CD14-positive monocyte (primary cell): Measurements from ENCODE around the gene F2R. TPM values are rescaled to one million over a fixed set of nuclear protein-coding genes. Genes with fewer than 3 reads are reported as not detected.

Experiments used
- DNase-seq, 3 donors: peaks; one replicate each; pipeline ENCODE4 v3.0.0-alpha.2; 2011 to 2022
- H2AFZ ChIP-seq: 2 replicates; pipeline ENCODE4 v1.6.0; 2012; ENCODE audit warnings: mild to moderate bottlenecking, low read depth, low read length, inconsistent platforms; ENCODE audit not compliant: insufficient read depth, poor library complexity, severe bottlenecking
- H3K27ac ChIP-seq, 2 donors: 1 replicate in 1 of 2; 2 replicates in 1 of 2; pipeline ENCODE4 v1.5.1; 2012 to 2013; ENCODE audit warnings: low read length in 2 of 2, control low read depth in 1 of 2, inconsistent platforms in 1 of 2, low read depth in 1 of 2, mild to moderate bottlenecking in 1 of 2
- H3K27me3 ChIP-seq, 2 donors: one replicate each; pipeline versions ENCODE4 v1.6.0 to v1.6.1; 2011 to 2013; ENCODE audit warnings: low read length in 2 of 2; ENCODE audit not compliant: control insufficient read depth in 2 of 2, insufficient read depth in 2 of 2
- H3K36me3 ChIP-seq, 2 donors: replicated peaks in 1 of 2; 1 replicate in 1 of 2; 2 replicates in 1 of 2; pipeline versions ENCODE4 v1.5.1 to v1.6.1; 2012 to 2013; ENCODE audit warnings: low read length in 2 of 2, control low read depth in 1 of 2, inconsistent platforms in 1 of 2, mild to moderate bottlenecking in 1 of 2; ENCODE audit not compliant: insufficient read depth in 2 of 2, control insufficient read depth in 1 of 2
- H3K4me1 ChIP-seq, 2 donors: 1 replicate in 1 of 2; 2 replicates in 1 of 2; pipeline versions ENCODE4 v1.5.1 to v1.6.1; 2012 to 2013; ENCODE audit warnings: low read length in 2 of 2, control low read depth in 1 of 2, inconsistent platforms in 1 of 2, mild to moderate bottlenecking in 1 of 2, moderate library complexity in 1 of 2; ENCODE audit not compliant: insufficient read depth in 2 of 2, control insufficient read depth in 1 of 2
- H3K4me2 ChIP-seq: replicated peaks from 2 replicates; pipeline ENCODE3; 2012; ENCODE audit warnings: low read length, moderate library complexity, mild to moderate bottlenecking; ENCODE audit not compliant: poor library complexity, severe bottlenecking; ENCODE audit errors: extremely low read depth
- H3K4me3 ChIP-seq, 3 experiments: fragments of 200-600 bp in 1 of 3; sonication (generic) in 1 of 3; replicated peaks in 1 of 3; 1 replicate in 2 of 3; 2 replicates in 1 of 3; pipeline ENCODE4 v1.5.1; 2011 to 2013; ENCODE audit warnings: low read length in 3 of 3, mild to moderate bottlenecking in 3 of 3, control low read depth in 2 of 3, low read depth in 2 of 3, inconsistent platforms in 1 of 3, moderate library complexity in 1 of 3
- H3K79me2 ChIP-seq: 2 replicates; pipeline ENCODE4 v1.6.0; 2012; ENCODE audit warnings: mild to moderate bottlenecking, control low read depth, inconsistent platforms, low read length, moderate library complexity; ENCODE audit not compliant: insufficient read depth
- H3K9ac ChIP-seq: 2 replicates; pipeline ENCODE4 v1.6.0; 2017; ENCODE audit warnings: low read length, mild to moderate bottlenecking; ENCODE audit not compliant: insufficient read depth, poor library complexity, severe bottlenecking
- H3K9me3 ChIP-seq, 2 donors: replicated peaks in 1 of 2; 1 replicate in 1 of 2; 2 replicates in 1 of 2; pipeline versions ENCODE4 v1.5.1 to v1.6.1; 2012 to 2013; ENCODE audit warnings: low read length in 2 of 2, control low read depth in 1 of 2; ENCODE audit not compliant: control insufficient read depth in 1 of 2, insufficient read depth in 1 of 2
- H4K20me1 ChIP-seq: 2 replicates; pipeline ENCODE4 v1.6.0; 2012; ENCODE audit warnings: mild to moderate bottlenecking, low read length, control low read depth, moderate library complexity; ENCODE audit not compliant: insufficient read depth
- H3K27ac Mint-ChIP-seq, 7 donors: one replicate each; pipeline ENCODE4 v1.8.0; 2020; ENCODE audit warnings: mild to moderate bottlenecking in 7 of 7, mixed read lengths in 7 of 7, moderate library complexity in 6 of 7, inconsistent platforms in 2 of 7
- H3K27me3 Mint-ChIP-seq, 3 donors: one replicate each; pipeline ENCODE4 v1.8.0; 2021 to 2022; ENCODE audit warnings: low read depth in 3 of 3, mild to moderate bottlenecking in 3 of 3, mixed read lengths in 3 of 3, moderate library complexity in 3 of 3, inconsistent platforms in 1 of 3
- H3K36me3 Mint-ChIP-seq, 2 donors: one replicate each; pipeline ENCODE4 v1.8.0; 2020; ENCODE audit warnings: mixed read lengths in 2 of 2, inconsistent platforms in 1 of 2, mild to moderate bottlenecking in 1 of 2
- H3K4me1 Mint-ChIP-seq: one replicate; pipeline ENCODE4 v1.8.0; 2020; ENCODE audit warnings: mild to moderate bottlenecking, mixed read lengths
- H3K4me3 Mint-ChIP-seq, 2 donors: one replicate each; pipeline ENCODE4 v1.8.0; 2020; ENCODE audit warnings: mild to moderate bottlenecking in 2 of 2, mixed read lengths in 2 of 2, moderate library complexity in 1 of 2
- H3K9me3 Mint-ChIP-seq, 7 donors: one replicate each; pipeline ENCODE4 v1.8.0; 2020 to 2022; ENCODE audit warnings: mixed read lengths in 7 of 7, mild to moderate bottlenecking in 6 of 7, moderate library complexity in 6 of 7, inconsistent platforms in 2 of 7
- CTCF ChIP-seq: fragments of 200-600 bp; IDR thresholded peaks from one replicate; pipeline ENCODE4 v1.8.0; 2022; ENCODE audit warnings: antibody characterized with exemption, mild to moderate bottlenecking
- whole genome bisulfite sequencing: methylation state at CpG from one replicate; pipeline ENCODE4 v1.1.5; 2013; ENCODE audit warnings: missing lambda C conversion rate; ENCODE audit not compliant: insufficient coverage; 5-methylcytosine and 5-hydroxymethylcytosine counted together
- intact Hi-C, 2 donors: fragments of 100-400 bp; cut with micrococcal nuclease; formaldehyde crosslinking; loops; one replicate each; pipeline versions ENCODE4 v1.15.0 to v1.15.1; 2023
- polyA plus RNA-seq, 3 donors: library from polyadenylated mRNA; depleted of rRNA in 1 of 3; unstranded in 2 of 3; stranded (reverse) in 1 of 3; fragments of 300-500 nt in 2 of 3; fragments of >200 nt in 1 of 3; fragmentation: Illumina TruSeq in 2 of 3; gene quantifications; 1 replicate in 2 of 3; 2 replicates in 1 of 3; pipeline ENCODE4 v1.2.3, GENCODE V29; 2012 to 2021

The F2R gene
- polyA plus RNA-seq, 3 donors: 0.09 to 0.33 (median 0.22) TPM

GRCh38 chr5:76688836-76689235 is 27.1 kb upstream of the F2R start:
- Histone ChIP-seq H3K9ac (no peak overlapping the region), H3K9me3 (no peaks in the 10 kb centered on the region), H3K79me2 (no peaks in the 10 kb centered on the region), H3K36me3 (peaks cover 88 to 99% of the 10 kb centered on the region in 2 donors), H3K27me3 (no peaks in the 10 kb centered on the region), H3K4me2 (no peak overlapping the region), H3K4me3 (no peak overlapping the region), H3K27ac (no peak overlapping the region), H3K4me1 (no peaks in the 10 kb centered on the region), H4K20me1 (no peaks in the 10 kb centered on the region), H2AFZ (no peak overlapping the region)
- no peaks in the 10 kb centered on the region for H3K27me3 Mint-ChIP-seq
- no peak for DNase-seq
- H3K4me3 Mint-ChIP-seq: no peak overlapping the region
- no peak overlapping the region for H3K27ac Mint-ChIP-seq
- peaks cover 0 to 2% (median 0%) of the 10 kb centered on the region in 7 donors for H3K9me3 Mint-ChIP-seq
- peaks cover 77 to 93% of the 10 kb centered on the region in 2 donors for H3K36me3 Mint-ChIP-seq
- no CpG with 5 or more reads among the region's 3 CpGs for WGBS
- no peak for TF ChIP-seq CTCF
- intact Hi-C loops: no loop called here
- H3K4me1 Mint-ChIP-seq: no peaks in the 10 kb centered on the region

GRCh38 chr5:76689321-76690036 is 26.4 kb upstream of the F2R start:
- peaks cover 88 to 99% of the 10 kb centered on the region in 2 donors for H3K36me3 ChIP-seq
- no peak overlapping the region for H3K4me2 ChIP-seq
- H3K4me1 ChIP-seq: no peaks in the 10 kb centered on the region
- no peak overlapping the region for H3K9ac ChIP-seq
- Mint-ChIP-seq H3K27me3 (no peaks in the 10 kb centered on the region), H3K27ac (no peak overlapping the region), H3K4me3 (no peak overlapping the region), H3K4me1 (no peaks in the 10 kb centered on the region), H3K9me3 (peaks cover 0 to 2% (median 0%) of the 10 kb centered on the region in 7 donors), H3K36me3 (peaks cover 74 to 87% of the 10 kb centered on the region in 2 donors)
- H3K79me2 ChIP-seq: no peaks in the 10 kb centered on the region
- no CpG with 5 or more reads among the region's 3 CpGs for WGBS
- H4K20me1 ChIP-seq: no peaks in the 10 kb centered on the region
- no peak for DNase-seq
- no peak overlapping the region for H2AFZ ChIP-seq
- H3K9me3 ChIP-seq: no peaks in the 10 kb centered on the region
- no peak overlapping the region for H3K27ac ChIP-seq
- H3K4me3 ChIP-seq: no peak overlapping the region
- TF ChIP-seq CTCF: no peak
- no peaks in the 10 kb centered on the region for H3K27me3 ChIP-seq
- intact Hi-C loops: no loop called here
